HG03575 (cell line): ENCODE measurements around the gene CUX1.
"Not testable (repeated sequence)": the region's sequence is repeated elsewhere in the genome, so short reads cannot be mapped to it uniquely, and the experiment has no call there.

Experiments
- ATAC-seq: cut with Tn5 transposase; IDR thresholded peaks from one replicate; pipeline ENCODE4 v1.9.1; 2021; ENCODE audit not compliant: unreplicated experiment, insufficient number of reproducible peaks, low FRiP score; ENCODE audit errors: extremely low read depth

Gene CUX1

GRCh38 chr7:102326157-102326889 lies 508.9 kb downstream of the CUX1 start:
- ATAC-seq = no peak

- not testable (repeated sequence) for ATAC-seq
Observed at GRCh38 chr7:102327183-102327582, 509.8 kb downstream of the CUX1 start.

- ATAC-seq = not testable (repeated sequence)
Observed at GRCh38 chr7:102328863-102329262, 511.4 kb downstream of the CUX1 start.

GRCh38 chr7:102329366-102329765 lies 511.9 kb downstream of the CUX1 start:
- not testable (repeated sequence) for ATAC-seq

- ATAC-seq = not testable (repeated sequence)
Observed at GRCh38 chr7:102330666-102331460, 513.4 kb downstream of the CUX1 start.
